Prostate gland (tissue), 2 donors: ENCODE data around the gene ZFP62. TPM values are rescaled to one million over a fixed set of nuclear protein-coding genes. Genes with fewer than 3 reads are reported as not detected.

Experiments
- DNase-seq: peaks from one replicate; pipeline ENCODE4 v3.0.0-alpha.2; 2019; ENCODE audit warnings: low spot score
- H3K27ac ChIP-seq, 2 donors: fragments of 200-600 bp; sonication (generic); 2 replicates each; pipeline ENCODE4 v1.5.1; 2017 to 2019
- H3K27me3 ChIP-seq: fragments of 200-600 bp; sonication (generic); replicated peaks from 2 replicates; pipeline ENCODE4 v1.5.1; 2019; ENCODE audit not compliant: insufficient read depth
- H3K36me3 ChIP-seq, 2 donors: fragments of 200-600 bp; sonication (generic); 1 replicate in 1 of 2; 2 replicates in 1 of 2; pipeline versions ENCODE4 v1.5.1 to v1.8.1; 2017 to 2019
- H3K4me1 ChIP-seq: fragments of 200-600 bp; sonication (generic); replicated peaks from 2 replicates; pipeline ENCODE4 v1.5.1; 2019
- H3K4me3 ChIP-seq, 2 donors: fragments of 200-600 bp; sonication (generic); 2 replicates each; pipeline ENCODE4 v1.5.1; 2017 to 2019
- H3K9me3 ChIP-seq: fragments of 200-600 bp; sonication (generic); 2 replicates; pipeline ENCODE4 v1.5.1; 2017
- CTCF ChIP-seq, 4 experiments: fragments of 200-600 bp in 2 of 4; fragments of 450-650 bp in 2 of 4; sonication (generic) in 2 of 4; IDR thresholded peaks; 1 replicate in 3 of 4; 2 replicates in 1 of 4; pipeline ENCODE4 v1.5.1; 2016 to 2019; ENCODE audit warnings: antibody characterized with exemption in 4 of 4, mild to moderate bottlenecking in 2 of 4, moderate library complexity in 2 of 4
- POLR2A ChIP-seq: fragments of 450-650 bp; IDR thresholded peaks from one replicate; pipeline ENCODE4 v1.6.1; 2016; ENCODE audit warnings: antibody characterized with exemption, mild to moderate bottlenecking
- POLR2AphosphoS5 ChIP-seq: sonication (generic); formaldehyde crosslinking; IDR thresholded peaks from one replicate; pipeline ENCODE4 v1.6.1; 2017; ENCODE audit warnings: antibody characterized with exemption
- WGBS: methylation state at CpG from one replicate; pipeline ENCODE4 v1.1.5; 2018; 5-methylcytosine and 5-hydroxymethylcytosine counted together
- intact Hi-C: fragments of 100-400 bp; cut with DNase I; formaldehyde crosslinking; loops from one replicate; pipeline ENCODE4 v1.14.2; 2022
- total RNA-seq, 2 donors: library from RNA; depleted of rRNA; stranded (reverse); fragments of >200 nt; gene quantifications; one replicate each; pipeline ENCODE4 v1.1.0, GENCODE V29; 2016

Gene ZFP62
- total RNA-seq, 2 donors from 2014 or later: 24.5 to 28.1 TPM

GRCh38 chr5:180820788-180821321 lies 40.2 kb downstream of the ZFP62 start:
- TF ChIP-seq POLR2AphosphoS5 (peak; percentile 74), POLR2A (no peak)
- Histone ChIP-seq H3K27me3 (no peaks in the 10 kb centered on the region), H3K4me1 (peaks cover 5% of the 10 kb centered on the region), H3K9me3 (no peaks in the 10 kb centered on the region), H3K27ac (peak overlapping the region; percentile 65 to 70), H3K4me3 (no peak overlapping the region), H3K36me3 (no peaks in the 10 kb centered on the region)
- intact Hi-C loops: no loop called here
- DNase-seq: no peak
- 42% methylated on average over 3 of the region's 3 CpGs for WGBS

DNA sequence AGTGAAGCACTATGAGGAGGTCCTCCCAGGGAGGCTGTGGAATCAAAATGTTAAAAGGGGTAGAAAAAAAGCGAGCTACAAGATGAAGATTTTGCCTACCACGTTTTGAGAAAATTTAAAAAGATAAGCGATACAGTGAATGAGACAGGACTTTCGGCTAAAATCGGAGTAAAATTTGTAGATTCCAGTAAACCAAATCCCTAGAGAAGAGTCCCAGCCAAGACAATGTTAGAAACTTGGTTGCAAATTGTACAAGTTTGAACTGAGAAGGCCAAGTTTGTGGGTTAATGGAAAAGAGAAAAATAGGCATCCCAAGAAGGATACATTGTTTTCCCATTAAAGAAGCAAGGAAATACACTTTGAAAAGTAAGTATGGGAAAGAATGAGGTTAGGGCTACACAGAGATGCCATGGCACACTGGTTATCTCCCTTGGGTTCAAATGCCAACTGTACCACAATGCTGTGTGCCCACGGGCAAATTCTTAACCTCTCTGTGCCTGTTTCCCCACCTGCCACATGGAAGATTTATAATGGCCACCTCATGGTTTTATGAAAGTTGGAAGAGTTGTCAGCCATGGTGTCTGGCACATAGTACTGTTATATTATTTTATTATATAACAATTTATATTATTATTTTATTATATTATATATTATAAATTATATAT lies 42.3 kb downstream of the ZFP62 start:
- H3K4me1 ChIP-seq: no peaks in the 10 kb centered on the region
- no peak overlapping the region for H3K4me3 ChIP-seq
- peak overlapping the region; percentile 28 to 45 for H3K27ac ChIP-seq
- no peaks in the 10 kb centered on the region for H3K9me3 ChIP-seq
- DNase-seq: no peak
- 75% methylated on average over 6 of the region's 6 CpGs for WGBS
- no peaks in the 10 kb centered on the region for H3K27me3 ChIP-seq
- intact Hi-C loops: no loop called here
- TF ChIP-seq POLR2AphosphoS5 (no peak), POLR2A (no peak), CTCF (IDR thresholded peaks at IDR 0.05) (no peak)
- H3K36me3 ChIP-seq: no peaks in the 10 kb centered on the region

- no peaks in the 10 kb centered on the region for H3K4me1 ChIP-seq
Measured at GRCh38 chr5:180817893-180818674, 43.0 kb downstream of the ZFP62 start.

GRCh38 chr5:180816608-180817534 lies 44.2 kb downstream of the ZFP62 start:
- TF ChIP-seq POLR2A (no peak), CTCF (IDR thresholded peaks at IDR 0.05) (no peak), POLR2AphosphoS5 (no peak)
- DNase-seq: no peak
- intact Hi-C loops: no loop called here
- no peaks in the 10 kb centered on the region for H3K27me3 ChIP-seq
- no peaks in the 10 kb centered on the region for H3K36me3 ChIP-seq
- WGBS: 30% methylated on average over 13 of the region's 13 CpGs
- H3K4me1 ChIP-seq: no peaks in the 10 kb centered on the region
- H3K4me3 ChIP-seq: no peak overlapping the region
- H3K9me3 ChIP-seq: no peaks in the 10 kb centered on the region
- peak overlapping the region in 1 of 2 donors; percentile 48 for H3K27ac ChIP-seq

More at GRCh38 chr5:180817893-180818674, 43.0 kb downstream of the ZFP62 start:
- no peaks in the 10 kb centered on the region for H3K9me3 ChIP-seq
- 70% methylated on average over 13 of the region's 13 CpGs for WGBS
- TF ChIP-seq POLR2A: no peak
- TF ChIP-seq CTCF (IDR thresholded peaks at IDR 0.05): no peak
- no peak for TF ChIP-seq POLR2AphosphoS5
- intact Hi-C loops: no loop called here
- H3K36me3 ChIP-seq: no peaks in the 10 kb centered on the region
- H3K27me3 ChIP-seq: no peaks in the 10 kb centered on the region
- peak overlapping the region; percentile 28 to 45 for H3K27ac ChIP-seq
- H3K4me3 ChIP-seq: no peak overlapping the region
- no peak for DNase-seq
